Epithelial cell of esophagus (primary cell): ENCODE measurements around the gene ATP6V0A4.
"Not testable (repeated sequence)": the region's sequence is repeated elsewhere in the genome, so short reads cannot be mapped to it uniquely, and the experiment has no call there.

Experiments used
- DNase-seq: peaks from one replicate; pipeline ENCODE4 v3.0.0; 2010; ENCODE audit warnings: low read depth
- H3K4me3 ChIP-seq: 2 replicates; pipeline ENCODE4 v1.5.1; 2011; ENCODE audit warnings: mild to moderate bottlenecking, low read length, control low read depth
- TF ChIP-seq, protein P1 (sequence below): IDR thresholded peaks from 2 replicates; pipeline ENCODE4 v1.5.1; 2011; ENCODE audit warnings: low read depth, mild to moderate bottlenecking, low read length, control low read depth, inconsistent platforms; ENCODE audit not compliant: insufficient read depth; ENCODE audit errors: missing control alignments

Gene ATP6V0A4

DNA sequence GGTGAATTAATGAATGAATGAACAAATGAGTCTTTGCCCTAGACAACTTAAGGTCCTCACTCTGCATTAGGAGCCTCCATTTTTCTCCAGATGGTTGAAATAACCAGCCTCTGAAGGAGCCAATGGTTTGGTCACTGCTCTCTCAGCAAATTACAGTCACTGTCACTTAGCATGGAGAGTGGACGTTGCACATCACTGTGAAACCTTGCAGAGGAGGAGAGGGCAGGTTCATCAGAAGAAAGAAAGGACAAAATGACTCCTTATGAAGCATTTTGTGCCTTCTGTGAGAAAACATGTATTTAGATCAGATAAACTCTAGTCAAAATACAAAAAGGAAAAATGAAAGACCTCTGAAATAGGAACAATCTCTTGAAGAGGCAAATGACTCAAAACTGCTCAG lies 6.6 kb upstream of the ATP6V0A4 start:
- no peak for DNase-seq
- TF ChIP-seq, protein P1, sequence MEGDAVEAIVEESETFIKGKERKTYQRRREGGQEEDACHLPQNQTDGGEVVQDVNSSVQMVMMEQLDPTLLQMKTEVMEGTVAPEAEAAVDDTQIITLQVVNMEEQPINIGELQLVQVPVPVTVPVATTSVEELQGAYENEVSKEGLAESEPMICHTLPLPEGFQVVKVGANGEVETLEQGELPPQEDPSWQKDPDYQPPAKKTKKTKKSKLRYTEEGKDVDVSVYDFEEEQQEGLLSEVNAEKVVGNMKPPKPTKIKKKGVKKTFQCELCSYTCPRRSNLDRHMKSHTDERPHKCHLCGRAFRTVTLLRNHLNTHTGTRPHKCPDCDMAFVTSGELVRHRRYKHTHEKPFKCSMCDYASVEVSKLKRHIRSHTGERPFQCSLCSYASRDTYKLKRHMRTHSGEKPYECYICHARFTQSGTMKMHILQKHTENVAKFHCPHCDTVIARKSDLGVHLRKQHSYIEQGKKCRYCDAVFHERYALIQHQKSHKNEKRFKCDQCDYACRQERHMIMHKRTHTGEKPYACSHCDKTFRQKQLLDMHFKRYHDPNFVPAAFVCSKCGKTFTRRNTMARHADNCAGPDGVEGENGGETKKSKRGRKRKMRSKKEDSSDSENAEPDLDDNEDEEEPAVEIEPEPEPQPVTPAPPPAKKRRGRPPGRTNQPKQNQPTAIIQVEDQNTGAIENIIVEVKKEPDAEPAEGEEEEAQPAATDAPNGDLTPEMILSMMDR, result no peak
- no peak overlapping the region for H3K4me3 ChIP-seq

DNA sequence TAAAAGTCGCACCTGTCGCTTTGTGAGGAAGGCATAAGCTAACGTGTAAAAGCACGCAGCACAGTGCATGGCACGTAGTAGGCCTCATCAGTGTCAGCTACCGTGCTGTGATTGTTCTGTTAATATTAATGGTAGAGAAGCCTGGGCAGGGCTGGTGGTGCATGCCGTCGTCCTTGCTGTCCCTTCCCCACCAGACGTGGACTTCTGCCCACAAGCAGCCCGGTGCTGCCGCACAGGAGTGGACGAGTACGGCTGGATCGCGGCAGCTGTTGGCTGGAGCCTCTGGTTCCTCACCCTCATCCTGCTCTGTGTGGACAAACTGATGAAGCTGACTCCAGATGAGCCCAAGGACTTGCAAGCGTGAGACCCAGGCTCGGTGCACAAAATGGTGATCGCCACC lies 4.7 kb upstream of the ATP6V0A4 start:
- TF ChIP-seq, protein P1, result no peak
- no peak for DNase-seq
- H3K4me3 ChIP-seq, result no peak overlapping the region

DNA sequence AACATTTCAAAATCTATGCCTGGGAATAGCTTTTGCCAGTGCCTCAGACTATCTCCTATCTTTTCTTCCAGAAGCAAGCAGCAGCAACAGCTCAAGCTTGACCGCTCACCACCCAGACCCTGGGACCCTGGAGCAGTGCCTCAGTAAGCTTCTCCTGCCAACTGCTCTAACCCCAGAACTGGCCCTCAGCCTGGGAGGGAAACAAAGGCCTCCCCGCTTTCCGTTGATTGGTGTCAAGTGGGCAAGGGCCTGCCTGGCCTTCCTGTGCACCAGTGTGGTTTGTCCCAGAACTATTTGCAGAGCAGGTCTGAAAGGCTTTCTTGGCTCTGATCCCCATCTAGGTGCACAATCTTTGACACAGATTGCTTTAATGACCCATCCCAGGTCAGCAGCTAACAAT lies 3.3 kb upstream of the ATP6V0A4 start:
- H3K4me3 ChIP-seq, result no peak overlapping the region
- TF ChIP-seq, protein P1, result no peak
- DNase-seq, result no peak

DNA sequence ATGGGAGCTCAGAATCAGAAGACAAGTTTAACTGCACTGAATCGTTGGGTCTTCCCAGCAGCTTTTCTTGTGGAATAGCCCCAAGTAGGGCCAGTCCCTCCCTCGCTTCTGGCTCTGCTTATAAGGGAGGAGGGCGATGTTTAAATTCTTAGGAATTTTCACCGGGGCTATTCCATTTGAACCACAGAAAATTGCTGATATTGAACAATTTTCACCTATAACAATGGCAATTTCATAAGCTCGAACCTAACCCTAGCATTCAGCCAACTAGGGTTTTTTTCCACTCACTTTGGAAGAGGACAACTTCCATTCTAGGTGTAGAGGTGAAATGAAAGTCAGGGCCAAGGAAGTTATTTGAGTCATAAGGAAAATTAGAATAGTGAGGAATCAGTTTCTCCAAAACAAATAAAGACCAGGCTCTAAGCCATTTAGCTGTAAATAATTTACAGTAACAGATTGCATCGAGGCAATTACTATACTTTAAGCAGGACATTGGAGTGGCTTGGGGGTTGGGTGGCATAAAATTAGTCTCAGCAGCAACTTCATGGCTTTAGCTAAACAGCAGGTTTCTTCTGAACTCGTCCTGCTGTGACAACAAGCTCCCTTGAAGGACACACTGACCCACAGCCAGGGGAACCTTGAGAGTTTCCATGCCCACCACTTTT lies 1.5 kb upstream of the ATP6V0A4 start:
- no peak for DNase-seq
- TF ChIP-seq, protein P1, result no peak
- H3K4me3 ChIP-seq, result no peak overlapping the region

DNA sequence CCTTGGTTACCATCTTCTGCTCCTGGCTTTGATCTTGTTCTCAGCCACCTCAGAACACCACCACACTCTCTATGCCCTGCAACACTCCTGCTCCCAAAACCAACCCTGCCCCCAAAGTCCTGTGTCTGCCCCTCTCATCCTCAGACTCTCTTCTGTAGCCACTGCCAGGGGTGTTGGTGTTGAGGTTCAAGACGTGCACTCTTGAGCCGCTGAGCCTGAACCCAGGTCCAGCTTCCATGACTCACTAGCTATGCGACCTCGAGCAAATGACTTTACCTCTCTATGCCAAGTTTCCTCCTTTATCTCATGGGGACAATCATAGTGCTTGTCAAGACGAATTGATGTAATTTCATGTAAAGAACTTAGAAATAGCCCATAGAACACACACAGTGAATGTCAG lies 840 bp upstream of the ATP6V0A4 start:
- DNase-seq, result no peak
- H3K4me3 ChIP-seq, result no peak overlapping the region
- TF ChIP-seq, protein P1, result no peak

DNA sequence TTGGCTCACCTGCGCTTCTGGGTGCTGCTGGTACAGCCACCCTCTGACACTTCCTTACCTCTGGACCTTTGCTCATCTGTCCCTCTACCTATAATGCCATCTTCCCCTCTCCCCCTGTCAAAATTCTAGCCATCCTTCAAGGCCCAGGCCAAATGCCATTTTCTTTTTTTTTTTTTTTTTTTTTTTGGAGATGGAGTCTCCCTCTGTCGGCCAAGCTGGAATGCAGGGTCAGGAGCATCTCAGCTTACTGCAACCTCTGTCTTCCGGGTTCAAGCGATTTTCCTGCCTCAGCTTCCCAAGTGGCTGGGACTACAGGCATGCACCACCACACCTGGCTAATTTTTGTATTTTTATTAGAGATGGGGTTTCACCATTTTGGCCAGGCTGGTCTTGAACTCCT lies 950 bp downstream of the ATP6V0A4 start:
- not testable (repeated sequence) for DNase-seq, H3K4me3 ChIP-seq

DNA sequence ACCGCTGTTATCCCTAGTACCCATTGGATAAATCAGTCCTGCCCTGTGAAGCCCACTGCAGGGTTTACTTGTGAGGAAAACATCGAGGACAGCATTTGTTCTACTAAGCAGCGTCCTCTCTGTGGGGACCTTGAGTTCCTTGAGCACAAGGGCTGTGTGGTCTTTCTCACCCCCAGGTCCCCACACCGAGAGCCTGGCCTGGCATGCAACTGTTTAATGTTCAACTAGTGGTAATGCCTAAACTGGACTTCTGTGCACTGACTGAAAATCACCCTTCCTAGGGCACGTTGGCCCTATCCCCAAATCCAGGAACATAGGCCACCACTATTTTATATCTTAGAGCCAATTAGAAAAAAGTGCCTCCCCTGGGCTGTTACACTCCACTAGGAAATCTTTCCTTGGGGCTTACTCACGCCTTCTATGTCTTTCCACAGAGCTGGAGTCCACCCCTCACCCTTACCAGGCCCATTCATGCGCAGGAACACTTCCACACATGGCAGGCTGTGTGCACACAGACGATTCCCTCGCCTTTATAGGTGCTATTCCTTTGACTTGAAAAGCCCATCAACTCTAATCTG lies 1.9 kb downstream of the ATP6V0A4 start:
- no peak overlapping the region for H3K4me3 ChIP-seq
- DNase-seq, result no peak
- TF ChIP-seq, protein P1, result no peak
